IMR-90 (cell line): ENCODE data around the gene MAP1LC3B2. TPM values are rescaled to one million over a fixed set of nuclear protein-coding genes. Genes with fewer than 3 reads are reported as not detected.

Source experiments
- ATAC-seq: fragments of 200-7000 bp; cut with Tn5 transposase; 2 replicates; pipeline ENCODE4 v1.9.1; 2020; ENCODE audit warnings: low read depth, mild to moderate bottlenecking, moderate library complexity
- BruUV-seq: library from RNA; stranded (reverse); fragments of 400-500 nt; replicated peaks from 2 replicates; lab custom pipeline; 2021; lab: Mats Ljungman, UMichigan
- CTCF ChIA-PET: fragments of 300-600 bp; formaldehyde crosslinking; extraction: SDS; loops from one replicate; lab custom pipeline; 2021; ENCODE audit warnings: antibody characterized with exemption; lab: Yijun Ruan, JAX
- POLR2A ChIA-PET: fragments of 300-600 bp; sonication (Branson Sonifier 250); formaldehyde crosslinking; loops from one replicate; lab custom pipeline; 2022; ENCODE audit warnings: antibody characterized with exemption; ENCODE audit not compliant: unreplicated experiment; lab: Charles Lee
- DNase-seq: peaks from one replicate; pipeline ENCODE4 v3.0.0; 2013
- H2AFZ ChIP-seq: replicated peaks from 2 replicates; pipeline ENCODE3; 2013; ENCODE audit warnings: low read length, mild to moderate bottlenecking; ENCODE audit not compliant: poor library complexity
- H2AK5ac ChIP-seq: 2 replicates; pipeline ENCODE4 v1.6.1; 2013; ENCODE audit warnings: low read depth, low read length, inconsistent platforms
- H2AK9ac ChIP-seq: replicated peaks from 2 replicates; pipeline ENCODE3; 2013; ENCODE audit warnings: mild to moderate bottlenecking, low read depth, low read length, moderate library complexity; ENCODE audit not compliant: poor library complexity
- H2BK120ac ChIP-seq: 2 replicates; pipeline ENCODE4 v1.6.1; 2013; ENCODE audit warnings: low read depth, low read length, inconsistent platforms
- H2BK15ac ChIP-seq: 3 replicates; pipeline ENCODE4 v1.6.1; 2013; ENCODE audit warnings: low read depth, low read length, inconsistent platforms
- H2BK20ac ChIP-seq: 2 replicates; pipeline ENCODE4 v1.6.1; 2013; ENCODE audit warnings: low read depth, mild to moderate bottlenecking, inconsistent platforms, low read length, moderate library complexity
- H2BK5ac ChIP-seq: 2 replicates; pipeline ENCODE4 v1.6.1; 2013; ENCODE audit warnings: mild to moderate bottlenecking, low read depth, low read length, inconsistent platforms; ENCODE audit not compliant: poor library complexity, severe bottlenecking
- H3K14ac ChIP-seq: replicated peaks from 2 replicates; pipeline ENCODE4 v1.6.1; 2013; ENCODE audit warnings: low read depth, low read length, inconsistent platforms
- H3K18ac ChIP-seq: 2 replicates; pipeline ENCODE4 v1.6.1; 2013; ENCODE audit warnings: low read depth, low read length, control low read depth
- H3K23ac ChIP-seq: 2 replicates; pipeline ENCODE4 v1.6.1; 2013; ENCODE audit warnings: low read depth, low read length, inconsistent platforms
- H3K27ac ChIP-seq: 2 replicates; pipeline ENCODE4 v1.5.1; 2013; ENCODE audit warnings: mild to moderate bottlenecking, control low read depth, low read length; ENCODE audit not compliant: insufficient read depth
- H3K27me3 ChIP-seq: 2 replicates; pipeline ENCODE4 v1.6.1; 2013; ENCODE audit warnings: low read length; ENCODE audit not compliant: control insufficient read depth, insufficient read depth
- H3K36me3 ChIP-seq: 2 replicates; pipeline ENCODE4 v1.6.1; 2013; ENCODE audit warnings: low read length, mixed read lengths; ENCODE audit not compliant: control insufficient read depth, insufficient read depth
- H3K4ac ChIP-seq: 2 replicates; pipeline ENCODE4 v1.6.1; 2013; ENCODE audit warnings: low read depth, low read length, inconsistent platforms
- H3K4me1 ChIP-seq: 2 replicates; pipeline ENCODE4 v1.6.1; 2013; ENCODE audit warnings: low read length, mixed read lengths; ENCODE audit not compliant: control insufficient read depth, insufficient read depth
- H3K4me2 ChIP-seq: 2 replicates; pipeline ENCODE4 v1.6.1; 2013; ENCODE audit warnings: low read depth, mild to moderate bottlenecking, control low read depth, low read length, moderate library complexity
- H3K4me3 ChIP-seq: 2 replicates; pipeline ENCODE4 v1.5.1; 2013; ENCODE audit warnings: low read depth, mild to moderate bottlenecking, control low read depth, low read length, moderate library complexity; ENCODE audit not compliant: insufficient read depth
- H3K56ac ChIP-seq: 2 replicates; pipeline ENCODE4 v1.6.1; 2013; ENCODE audit warnings: low read length, inconsistent platforms; ENCODE audit not compliant: insufficient read depth; ENCODE audit errors: extremely low read depth
- H3K79me1 ChIP-seq, 2 experiments: 2 replicates each; pipeline ENCODE4 v1.6.1; 2013; ENCODE audit warnings: low read length in 2 of 2, inconsistent platforms in 1 of 2, low read depth in 1 of 2
- H3K9ac ChIP-seq: 2 replicates; pipeline ENCODE4 v1.6.1; 2013; ENCODE audit warnings: low read depth, low read length, control low read depth
- H3K9me1 ChIP-seq: 2 replicates; pipeline ENCODE4 v1.6.1; 2013; ENCODE audit warnings: low read length, inconsistent platforms; ENCODE audit not compliant: insufficient read depth
- H3K9me3 ChIP-seq: 2 replicates; pipeline ENCODE4 v1.6.1; 2013; ENCODE audit warnings: low read length; ENCODE audit not compliant: control insufficient read depth, insufficient read depth
- H4K20me1 ChIP-seq: 2 replicates; pipeline ENCODE4 v1.6.1; 2013; ENCODE audit warnings: low read length, inconsistent platforms; ENCODE audit not compliant: insufficient read depth
- H4K5ac ChIP-seq: 2 replicates; pipeline ENCODE4 v1.6.1; 2013; ENCODE audit warnings: mild to moderate bottlenecking, low read depth, low read length, control low read depth
- H4K8ac ChIP-seq, 2 experiments: 2 replicates each; pipeline ENCODE4 v1.6.1; 2013; ENCODE audit warnings: low read depth in 2 of 2, low read length in 2 of 2, control low read depth in 1 of 2, inconsistent platforms in 1 of 2
- H4K91ac ChIP-seq: 2 replicates; pipeline ENCODE4 v1.6.1; 2013; ENCODE audit warnings: low read depth, low read length, inconsistent platforms; ENCODE audit not compliant: insufficient read depth
- BHLHE40 ChIP-seq: fragments of 150-350 bp; IDR thresholded peaks from 2 replicates; pipeline ENCODE4 v1.6.1; 2016; ENCODE audit warnings: mild to moderate bottlenecking, low read depth, low read length
- ELK1 ChIP-seq: fragments of 150-350 bp; IDR thresholded peaks from 2 replicates; pipeline ENCODE4 v1.6.1; 2016; ENCODE audit warnings: low read depth, mild to moderate bottlenecking, low read length, moderate library complexity, borderline replicate concordance
- FOS ChIP-seq: fragments of 150-350 bp; IDR thresholded peaks from 2 replicates; pipeline ENCODE4 v1.6.1; 2016; ENCODE audit warnings: low read depth, low read length
- MAZ ChIP-seq: IDR thresholded peaks from 2 replicates; pipeline ENCODE4 v1.6.1; 2012; ENCODE audit warnings: low read depth, mild to moderate bottlenecking, low read length, improper control_type of control experiment, moderate library complexity, borderline replicate concordance
- MXI1 ChIP-seq: IDR thresholded peaks from 2 replicates; pipeline ENCODE4 v1.6.1; 2012; ENCODE audit warnings: low read depth, mild to moderate bottlenecking, low read length, moderate library complexity, borderline replicate concordance
- NFE2L2 ChIP-seq: fragments of 150-350 bp; IDR thresholded peaks from 2 replicates; pipeline ENCODE4 v1.6.1; 2016; ENCODE audit warnings: low read depth, mild to moderate bottlenecking, low read length
- RAD21 ChIP-seq: IDR thresholded peaks from 2 replicates; pipeline ENCODE4 v1.6.1; 2012; ENCODE audit warnings: low read length, improper control_type of control experiment
- RFX5 ChIP-seq: IDR thresholded peaks from 2 replicates; pipeline ENCODE4 v1.8.0; 2012; ENCODE audit warnings: low read depth, mild to moderate bottlenecking, low read length, moderate library complexity
- SMC3 ChIP-seq: fragments of 150-350 bp; IDR thresholded peaks from 2 replicates; pipeline ENCODE4 v1.6.1; 2016; ENCODE audit warnings: low read depth, mild to moderate bottlenecking, antibody characterized with exemption, low read length, moderate library complexity
- WGBS, 2 experiments: methylation state at CpG; one replicate each; pipeline versions ENCODE4 v1.1.5 to v1.1.7; 2013; ENCODE audit warnings: missing lambda C conversion rate in 2 of 2; ENCODE audit not compliant: insufficient read length in 1 of 2; ENCODE audit errors: extremely low coverage in 2 of 2; 5-methylcytosine and 5-hydroxymethylcytosine counted together
- dilution Hi-C: fragments of 300-500 bp; cut with HindIII; formaldehyde crosslinking; loops from one replicate; pipeline ENCODE4 v1.14.3; 2018; ENCODE audit warnings: low sequenced_read_pairs; ENCODE audit not compliant: unreplicated experiment
- in situ Hi-C: fragments of 300-500 bp; cut with MboI; formaldehyde crosslinking; loops from 3 replicates; pipeline ENCODE4 v1.14.3; 2019; ENCODE audit warnings: low sequenced_read_pairs, inconsistent platforms, mixed read lengths
- intact Hi-C: fragments of 100-400 bp; cut with micrococcal nuclease; formaldehyde crosslinking; loops from 2 replicates; pipeline ENCODE4 v1.10.0; 2022
- polyA plus RNA-seq, 3 experiments: library from polyadenylated mRNA; depleted of rRNA; stranded (reverse); fragments of >200 nt; gene quantifications; 2 replicates each; pipeline ENCODE4 v1.2.3, GENCODE V29; 2012; ENCODE audit warnings: low replicate concordance in 1 of 3
- total RNA-seq: library from RNA; depleted of rRNA; stranded (reverse); fragments of >200 nt; gene quantifications from 2 replicates; pipeline ENCODE4 v1.2.3, GENCODE V29; 2012
- TF ChIP-seq, protein P1 (sequence below): conservative IDR thresholded peaks from 2 replicates; pipeline ENCODE4 v1.5.1; 2012; ENCODE audit warnings: mild to moderate bottlenecking, low read depth, low read length, improper control_type of control experiment

MAP1LC3B2 gene
- total and polyA plus RNA-seq, 2 of the 4 experiments (the other 2 are of a cell fraction) = 1.4 TPM; not detected in 1

DNA sequence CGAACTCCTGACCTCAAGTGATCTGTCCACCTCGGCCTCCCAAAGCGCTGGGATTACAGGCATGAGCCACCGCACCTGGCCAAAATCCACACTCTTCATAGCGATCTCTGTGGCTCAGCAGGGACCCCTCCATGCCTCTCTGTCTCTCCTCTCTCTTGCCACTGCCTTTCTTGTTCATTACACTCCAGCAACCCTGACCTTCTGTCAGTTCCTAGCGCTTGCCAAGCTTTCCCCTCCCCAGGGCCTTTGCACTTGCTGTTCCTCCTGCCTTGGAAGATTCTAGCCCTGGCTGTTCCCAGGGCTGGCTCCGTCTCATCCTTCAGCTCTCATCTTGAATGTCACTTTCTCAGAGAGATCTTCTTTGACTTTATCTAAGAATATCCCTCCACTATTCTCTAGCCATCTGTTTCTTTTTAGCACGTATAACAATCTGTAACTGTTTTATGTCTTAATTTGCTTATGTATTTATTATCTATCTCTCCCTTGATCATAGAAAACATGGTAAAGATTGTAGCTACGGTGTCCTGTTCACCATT lies 38.9 kb upstream of the MAP1LC3B2 start:
- ATAC-seq = no peak
- ChIA-PET CTCF (interaction anchor here (0.6 kb wide), 1 partner anchor 16 kb away, joined by 3 read pairs; no protein-coding TSS in a partner anchor), POLR2A (no interaction called here)
- Histone ChIP-seq H4K20me1 (no peaks in the 10 kb centered on the region), H3K14ac (no peak overlapping the region), H3K9ac (no peak overlapping the region), H3K23ac (no peak overlapping the region), H3K4ac (no peak overlapping the region), H3K4me1 (peaks cover 3% of the 10 kb centered on the region; the same call in 1 of the 2 replicates), H3K27me3 (no peaks in the 10 kb centered on the region; the same call in 1 of the 2 replicates), H4K5ac (no peak overlapping the region), H4K91ac (no peak overlapping the region), H2BK20ac (no peak overlapping the region), H4K8ac (no peak overlapping the region), H3K27ac (no peak overlapping the region), H2BK15ac (no peak overlapping the region), H3K79me1 (no peaks in the 10 kb centered on the region), H2AK5ac (no peak overlapping the region), H3K9me1 (peaks cover 7% of the 10 kb centered on the region; the same call in 1 of the 2 replicates), H3K4me2 (no peak overlapping the region), H2BK120ac (no peak overlapping the region), H2BK5ac (no peak overlapping the region), H2AFZ (no peak overlapping the region), H3K56ac (no peak overlapping the region), H3K4me3 (no peak overlapping the region), H3K18ac (no peak overlapping the region), H2AK9ac (no peak overlapping the region), H3K9me3 (no peaks in the 10 kb centered on the region), H3K36me3 (no peaks in the 10 kb centered on the region)
- DNase-seq = no peak
- in situ Hi-C loops = no loop called here
- dilution Hi-C loops = no loop called here
- no TSS peak for BruUV-seq
- TF ChIP-seq FOS = no peak
- TF ChIP-seq MXI1 = no peak
- no peak for TF ChIP-seq BHLHE40
- TF ChIP-seq ELK1 = no peak
- TF ChIP-seq MAZ = no peak
- TF ChIP-seq RAD21 = no peak
- no peak for TF ChIP-seq SMC3
- TF ChIP-seq NFE2L2 = no peak
- TF ChIP-seq RFX5 = no peak
- TF ChIP-seq, protein P1, sequence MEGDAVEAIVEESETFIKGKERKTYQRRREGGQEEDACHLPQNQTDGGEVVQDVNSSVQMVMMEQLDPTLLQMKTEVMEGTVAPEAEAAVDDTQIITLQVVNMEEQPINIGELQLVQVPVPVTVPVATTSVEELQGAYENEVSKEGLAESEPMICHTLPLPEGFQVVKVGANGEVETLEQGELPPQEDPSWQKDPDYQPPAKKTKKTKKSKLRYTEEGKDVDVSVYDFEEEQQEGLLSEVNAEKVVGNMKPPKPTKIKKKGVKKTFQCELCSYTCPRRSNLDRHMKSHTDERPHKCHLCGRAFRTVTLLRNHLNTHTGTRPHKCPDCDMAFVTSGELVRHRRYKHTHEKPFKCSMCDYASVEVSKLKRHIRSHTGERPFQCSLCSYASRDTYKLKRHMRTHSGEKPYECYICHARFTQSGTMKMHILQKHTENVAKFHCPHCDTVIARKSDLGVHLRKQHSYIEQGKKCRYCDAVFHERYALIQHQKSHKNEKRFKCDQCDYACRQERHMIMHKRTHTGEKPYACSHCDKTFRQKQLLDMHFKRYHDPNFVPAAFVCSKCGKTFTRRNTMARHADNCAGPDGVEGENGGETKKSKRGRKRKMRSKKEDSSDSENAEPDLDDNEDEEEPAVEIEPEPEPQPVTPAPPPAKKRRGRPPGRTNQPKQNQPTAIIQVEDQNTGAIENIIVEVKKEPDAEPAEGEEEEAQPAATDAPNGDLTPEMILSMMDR = no peak
- intact Hi-C loops = loop anchor here (10.0 kb wide), 1 partner anchor 525 kb away; no protein-coding TSS in a partner anchor
- WGBS, 2 experiments = 95% methylated on average over 4 of the region's 9 CpGs; no CpG with 5 or more reads in 1 of the 2 experiments
